Measurements from ENCODE around the gene BHLHA9.

BHLHA9 gene

GRCh38 chr17:1315891-1316403, 45.7 kb downstream of the BHLHA9 start:
- TF ChIP-seq CTCF (IDR thresholded peaks at IDR 0.05; ENCODE audit: control insufficient read depth, insufficient read depth, low read depth, low read length, missing control alignments), result no peak
- H3K4me3 ChIP-seq (ENCODE audit: control insufficient read depth, low read depth, low read length), result no peak overlapping the region
- DNase-seq (ENCODE audit: low read depth), result no peak

Measured in AG09309 (cell line).